ENCODE measurements around the gene CHRNB4.
"Not testable (repeated sequence)": the region's sequence is repeated elsewhere in the genome, so short reads cannot be mapped to it uniquely, and the experiment has no call there.

CHRNB4 gene

DNA sequence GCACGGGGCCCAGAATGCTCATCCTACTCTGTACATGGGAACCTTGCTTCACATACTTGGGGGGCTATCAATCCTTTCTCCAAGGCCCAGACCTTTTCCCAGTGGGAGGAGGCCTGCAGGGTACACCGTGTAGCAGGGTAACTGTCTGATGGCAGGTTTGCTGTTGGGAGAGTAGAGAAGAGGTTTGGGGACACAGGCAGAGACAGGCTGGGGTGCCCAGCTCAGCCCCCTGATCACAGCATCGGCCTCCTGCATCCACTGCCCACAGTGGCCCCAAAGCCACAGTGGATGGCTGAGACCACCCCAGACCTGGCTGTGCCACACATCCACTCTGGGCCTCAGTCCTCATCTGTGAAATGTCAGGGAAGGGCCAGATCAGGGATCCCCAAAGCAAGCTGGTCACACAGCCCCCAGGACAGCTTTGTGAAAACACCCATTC is 25.8 kb downstream of the CHRNB4 start:
- DNase-seq = no peak

DNA sequence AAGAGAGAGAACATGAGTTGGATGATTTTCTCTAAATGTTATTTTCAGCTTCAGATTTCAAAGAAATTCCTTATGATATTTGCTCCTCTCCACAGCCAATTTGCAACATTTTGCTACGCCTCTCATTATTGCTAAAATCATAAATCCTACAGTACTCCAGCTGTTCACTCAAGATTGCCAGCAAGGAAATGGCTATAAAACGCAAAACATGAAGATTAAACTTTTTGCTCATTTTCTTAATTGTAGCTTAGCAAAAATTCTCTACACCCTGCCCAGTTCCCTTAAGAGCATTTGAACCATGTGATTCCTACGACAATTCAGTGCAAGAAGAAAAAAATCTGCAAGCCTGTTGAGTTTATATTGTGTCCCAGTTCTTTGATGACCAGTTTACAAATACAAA is 27.0 kb downstream of the CHRNB4 start:
- DNase-seq = no peak

DNA sequence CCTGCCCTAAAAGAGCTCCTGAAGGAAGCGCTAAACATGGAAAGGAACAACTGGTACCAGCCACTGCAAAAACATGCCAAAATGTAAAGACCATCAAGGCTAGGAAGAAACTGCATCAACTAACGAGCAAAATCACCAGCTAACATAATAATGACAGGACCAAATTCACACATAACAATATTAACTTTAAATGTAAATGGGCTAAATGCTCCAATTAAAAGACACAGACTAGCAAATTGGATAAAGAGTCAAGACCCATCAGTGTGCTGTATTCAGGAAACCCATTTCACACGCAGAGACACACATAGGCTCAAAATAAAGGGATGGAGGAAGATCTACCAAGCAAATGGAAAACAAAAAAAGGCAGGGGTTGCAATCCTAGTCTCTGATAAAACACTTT is 31.5 kb downstream of the CHRNB4 start:
- DNase-seq = not testable (repeated sequence)

DNA sequence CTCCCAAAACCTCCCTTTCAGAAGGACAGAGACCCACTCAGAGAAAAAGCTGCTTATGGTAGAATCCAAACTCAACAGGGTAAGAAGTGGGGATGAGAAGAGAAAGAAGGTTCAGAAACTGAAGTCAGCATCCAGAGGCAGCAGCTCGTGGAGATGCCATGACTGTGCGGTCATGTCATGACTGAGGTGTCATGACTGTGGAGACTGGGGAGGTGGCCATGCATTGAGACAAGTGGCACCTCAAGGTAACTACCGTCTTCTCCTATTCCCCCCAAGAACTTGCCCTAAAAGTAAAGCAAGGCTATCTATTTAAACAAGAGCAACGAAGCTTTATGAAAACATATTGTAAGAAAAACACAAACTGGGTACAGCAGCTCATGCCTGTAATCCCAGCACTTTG is 35.3 kb downstream of the CHRNB4 start:
- no peak for DNase-seq

DNA sequence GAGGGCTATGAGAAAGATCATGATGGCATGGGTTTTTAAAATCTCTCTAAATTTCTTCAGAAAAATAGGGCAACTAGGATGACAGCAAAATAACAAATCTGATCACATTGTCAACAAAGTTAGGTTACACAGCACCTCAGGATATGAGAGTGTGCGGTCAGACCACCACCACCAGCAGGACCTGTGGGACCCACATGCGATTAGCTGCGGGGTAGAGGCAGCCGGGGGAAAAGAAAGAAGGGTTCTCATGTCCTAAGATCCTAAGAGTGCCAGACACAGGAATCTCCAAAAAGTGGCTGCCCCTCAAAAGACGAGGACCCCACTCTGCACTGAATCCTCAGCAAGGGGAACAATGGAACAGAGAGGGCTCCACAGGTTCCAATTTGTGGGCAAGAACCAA is 35.8 kb downstream of the CHRNB4 start:
- no peak for DNase-seq

DNA sequence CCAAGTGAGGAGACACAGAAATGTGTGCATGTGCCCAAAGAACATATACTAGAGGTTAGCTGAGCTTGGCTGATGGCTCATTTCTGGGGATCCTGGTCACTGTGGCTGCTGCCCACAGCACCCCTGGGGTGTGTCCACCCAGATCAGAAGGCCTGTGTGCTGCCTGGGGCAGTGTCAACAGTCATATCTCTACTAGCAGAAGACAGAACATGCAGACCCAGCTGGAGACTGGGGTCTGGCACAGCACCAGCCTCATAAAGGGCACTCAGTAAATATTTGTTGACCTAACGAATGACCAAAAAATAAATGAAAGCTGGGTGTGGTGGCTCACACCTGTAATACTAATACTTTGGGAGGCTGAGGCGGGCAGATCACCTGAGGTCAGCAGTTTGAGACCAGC is 36.6 kb downstream of the CHRNB4 start:
- no peak for DNase-seq

DNA sequence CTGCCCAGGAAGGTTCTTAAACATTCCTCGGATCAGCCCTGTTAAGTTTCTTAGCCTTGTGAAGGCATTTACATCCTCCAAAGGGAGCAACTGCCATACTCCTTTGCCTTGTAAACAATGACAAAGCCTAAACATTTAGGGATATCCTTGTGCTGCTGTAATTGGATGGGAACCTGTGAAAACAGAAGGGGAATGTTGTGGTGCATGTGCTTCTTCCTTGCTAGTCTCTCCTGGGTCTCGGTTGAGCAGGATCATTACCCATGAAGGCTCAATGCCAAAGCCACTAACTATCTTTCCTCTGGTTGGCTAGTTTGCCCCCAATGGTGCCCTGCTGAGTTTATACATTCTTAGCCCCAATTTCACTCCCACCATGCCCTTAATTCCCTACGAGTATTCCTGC is 37.5 kb downstream of the CHRNB4 start:
- no peak for DNase-seq

DNA sequence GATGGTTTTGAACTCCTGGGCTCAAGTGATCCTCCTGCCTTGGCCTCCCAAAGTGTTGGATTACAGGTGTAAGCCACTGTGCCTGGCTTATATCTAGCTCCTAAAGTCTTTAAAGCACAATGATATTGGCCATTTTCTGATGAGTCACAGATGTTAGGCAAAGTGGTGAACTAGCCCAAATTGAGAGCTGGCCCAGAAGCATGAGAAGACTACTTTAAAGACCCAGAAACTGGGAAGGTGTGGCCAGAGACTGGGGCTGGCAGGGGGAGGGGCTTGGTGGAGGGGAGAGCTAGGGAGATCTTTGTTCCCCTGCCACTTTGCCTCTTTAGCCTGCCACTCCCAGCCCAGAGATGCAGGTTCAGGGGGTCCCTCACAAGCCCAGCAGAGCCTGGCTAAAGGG is 41.8 kb downstream of the CHRNB4 start:
- DNase-seq = no peak

DNA sequence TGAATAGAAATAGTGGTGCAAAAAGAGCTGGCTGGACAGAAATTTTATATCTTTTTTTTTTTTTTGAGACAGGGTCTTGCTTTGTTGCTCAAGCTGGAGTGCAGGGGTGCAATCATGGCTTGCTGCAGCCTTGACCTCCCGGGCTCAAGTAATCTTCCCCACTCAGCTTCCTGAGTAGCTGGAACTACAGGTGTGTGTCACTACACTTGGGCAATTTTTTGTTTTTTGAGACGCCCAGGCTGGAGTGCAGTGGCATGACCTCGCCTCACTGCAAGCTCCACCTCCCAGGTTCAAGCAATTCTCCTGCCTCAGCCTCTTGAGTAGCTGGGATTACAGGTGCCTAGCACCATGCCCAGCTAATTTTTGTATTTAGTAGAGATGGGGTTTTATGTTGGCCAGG is 42.7 kb downstream of the CHRNB4 start:
- no peak for DNase-seq

DNA sequence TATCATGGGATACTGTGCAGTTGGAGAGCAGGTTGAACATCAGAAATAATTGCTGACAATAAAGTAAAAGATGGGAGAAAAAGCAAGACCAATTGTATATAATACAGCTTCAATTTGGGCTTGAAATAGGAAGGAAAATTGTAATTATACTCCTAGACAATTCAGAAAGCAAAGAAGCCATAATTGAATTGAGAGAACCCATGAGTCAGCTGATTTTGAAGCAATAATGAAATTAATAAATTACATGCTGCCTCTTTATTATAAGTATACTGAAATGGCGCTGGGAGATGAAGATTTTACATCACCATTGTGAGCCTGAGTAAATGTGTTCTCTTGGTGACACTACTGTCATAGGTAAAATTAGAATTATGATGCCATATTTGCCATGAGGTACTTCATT is 43.4 kb downstream of the CHRNB4 start:
- DNase-seq = no peak

DNA sequence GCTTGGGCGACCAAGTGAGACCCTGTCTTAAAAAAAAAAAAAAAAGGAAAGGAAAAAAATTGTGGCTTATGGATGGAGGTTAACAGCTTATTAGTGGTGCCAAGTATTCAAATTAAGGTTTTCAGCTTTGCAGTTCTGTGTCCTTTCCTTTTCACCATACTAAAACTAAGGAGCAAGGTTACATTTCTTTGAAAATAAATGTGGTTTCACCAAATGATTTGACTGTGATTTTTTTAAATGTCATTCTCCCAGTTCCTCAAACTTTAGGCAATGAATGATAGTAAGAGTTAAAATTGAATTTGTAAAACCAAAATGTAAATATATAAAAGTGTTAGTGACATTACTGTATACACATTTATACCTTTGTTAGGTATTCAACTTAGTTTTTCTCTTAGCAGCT is 66.1 kb downstream of the CHRNB4 start:
- DNase-seq = no peak

Measured in fibroblast of skin of back (primary cell).